ENCODE results near the gene HMG20B.

- no peak for TF ChIP-seq CTCF (IDR thresholded peaks at IDR 0.05)
- TF ChIP-seq, protein P1, sequence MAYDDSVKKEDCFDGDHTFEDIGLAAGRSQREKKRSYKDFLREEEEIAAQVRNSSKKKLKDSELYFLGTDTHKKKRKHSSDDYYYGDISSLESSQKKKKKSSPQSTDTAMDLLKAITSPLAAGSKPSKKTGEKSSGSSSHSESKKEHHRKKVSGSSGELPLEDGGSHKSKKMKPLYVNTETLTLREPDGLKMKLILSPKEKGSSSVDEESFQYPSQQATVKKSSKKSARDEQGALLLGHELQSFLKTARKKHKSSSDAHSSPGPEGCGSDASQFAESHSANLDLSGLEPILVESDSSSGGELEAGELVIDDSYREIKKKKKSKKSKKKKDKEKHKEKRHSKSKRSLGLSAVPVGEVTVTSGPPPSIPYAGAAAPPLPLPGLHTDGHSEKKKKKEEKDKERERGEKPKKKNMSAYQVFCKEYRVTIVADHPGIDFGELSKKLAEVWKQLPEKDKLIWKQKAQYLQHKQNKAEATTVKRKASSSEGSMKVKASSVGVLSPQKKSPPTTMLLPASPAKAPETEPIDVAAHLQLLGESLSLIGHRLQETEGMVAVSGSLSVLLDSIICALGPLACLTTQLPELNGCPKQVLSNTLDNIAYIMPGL (CRISPR knock-in tag; IDR thresholded peaks at IDR 0.05): no peak
- TF ChIP-seq NFYB (CRISPR knock-in tag; conservative IDR thresholded peaks at IDR 0.05; ENCODE audit: low read depth): no peak
- TF ChIP-seq, protein P2, sequence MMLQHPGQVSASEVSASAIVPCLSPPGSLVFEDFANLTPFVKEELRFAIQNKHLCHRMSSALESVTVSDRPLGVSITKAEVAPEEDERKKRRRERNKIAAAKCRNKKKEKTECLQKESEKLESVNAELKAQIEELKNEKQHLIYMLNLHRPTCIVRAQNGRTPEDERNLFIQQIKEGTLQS (CRISPR knock-in tag; conservative IDR thresholded peaks at IDR 0.05): no peak
- TF ChIP-seq, protein P3, sequence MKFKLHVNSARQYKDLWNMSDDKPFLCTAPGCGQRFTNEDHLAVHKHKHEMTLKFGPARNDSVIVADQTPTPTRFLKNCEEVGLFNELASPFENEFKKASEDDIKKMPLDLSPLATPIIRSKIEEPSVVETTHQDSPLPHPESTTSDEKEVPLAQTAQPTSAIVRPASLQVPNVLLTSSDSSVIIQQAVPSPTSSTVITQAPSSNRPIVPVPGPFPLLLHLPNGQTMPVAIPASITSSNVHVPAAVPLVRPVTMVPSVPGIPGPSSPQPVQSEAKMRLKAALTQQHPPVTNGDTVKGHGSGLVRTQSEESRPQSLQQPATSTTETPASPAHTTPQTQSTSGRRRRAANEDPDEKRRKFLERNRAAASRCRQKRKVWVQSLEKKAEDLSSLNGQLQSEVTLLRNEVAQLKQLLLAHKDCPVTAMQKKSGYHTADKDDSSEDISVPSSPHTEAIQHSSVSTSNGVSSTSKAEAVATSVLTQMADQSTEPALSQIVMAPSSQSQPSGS (CRISPR knock-in tag; IDR thresholded peaks at IDR 0.05; ENCODE audit: borderline replicate concordance, low read depth): no peak
Observed at GRCh38 chr19:3612901-3613741, 40.4 kb downstream of the HMG20B start.

All from WTC11 (cell line).